ENCODE results near the gene IKZF3. TPM values are rescaled to one million over a fixed set of nuclear protein-coding genes. Genes with fewer than 3 reads are reported as not detected.

Gene IKZF3
- total and polyA plus RNA-seq, 10 of the 15 experiments (the other 5 are each of a cell fraction or from before 2014, with no cell fraction given), result 5.5 to 98.2 (median 47.6) TPM

DNA sequence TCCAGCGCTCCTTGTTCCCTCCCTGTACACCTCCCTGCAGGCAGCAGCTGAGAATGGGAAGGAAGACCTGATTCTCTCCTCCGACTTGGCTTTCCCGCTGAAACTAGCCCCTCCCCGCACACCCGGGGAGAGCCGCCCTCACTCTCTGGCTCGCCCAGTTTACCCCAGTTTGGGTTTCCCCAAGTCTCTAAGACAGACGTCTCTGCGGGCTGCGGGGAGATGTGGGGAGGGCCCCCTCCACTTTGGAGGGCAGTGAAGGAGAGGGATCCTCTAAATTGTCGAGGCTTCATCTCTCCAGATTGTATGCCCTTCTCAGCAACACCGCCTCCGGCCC, 125.6 kb downstream of the IKZF3 start:
- Histone ChIP-seq H3K9me3 (replicated peaks; ENCODE audit: control insufficient read depth, insufficient read depth, low read length) (no peaks in the 10 kb centered on the region), H2AFZ (ENCODE audit: control insufficient read depth, low read depth, low read length) (peak overlapping the region; percentile 6; the same call in 1 of the 2 replicates), H3K4me2 (ENCODE audit: control insufficient read depth, insufficient read depth) (peak overlapping the region; percentile 62; the same call in 1 of the 2 replicates), H3K36me3 (ENCODE audit: control insufficient read depth in 2 of 2, insufficient read depth in 2 of 2, low read length in 1 of 2) (no peaks in the 10 kb centered on the region), H4K20me1 (ENCODE audit: control insufficient read depth, insufficient read depth) (no peaks in the 10 kb centered on the region), H3K4me1 (ENCODE audit: control insufficient read depth, insufficient read depth, low read length) (peaks cover 10% of the 10 kb centered on the region), H3K27ac (ENCODE audit: control insufficient read depth, insufficient read depth) (no peak overlapping the region), H3K79me2 (ENCODE audit: control insufficient read depth, insufficient read depth, low read length) (no peaks in the 10 kb centered on the region), H3K9ac (ENCODE audit: control insufficient read depth, insufficient read depth, low read length) (no peak overlapping the region), H3K4me3 (peak overlapping the region; percentile 41; the same call in 1 of the 2 replicates), H3K27me3 (replicated peaks in 1 of 2; ENCODE audit: control insufficient read depth in 2 of 2, insufficient read depth in 2 of 2, low read length in 1 of 2) (peaks cover 0 to 2% of the 10 kb centered on the region in 2 experiments; a peak in 2 of 4 replicates)
- DNase-seq (ENCODE audit: low read depth, low spot score) (no peak), ATAC-seq (peak; percentile 86), FAIRE-seq (peak; percentile 38)
- ChIA-PET POLR2A (no interaction called here), CTCF (no interaction called here), SMC1A (ENCODE audit: uncharacterized antibody, unreplicated experiment) (no interaction called here), RAD21 (ENCODE audit: unreplicated experiment) (no interaction called here)
- WGBS (ENCODE audit: insufficient coverage, insufficient replicate concordance, low lambda C conversion rate, missing lambda C conversion rate), result 8% methylated on average over 12 of the region's 13 CpGs
- intact Hi-C loops (cut with micrococcal nuclease; ENCODE audit: unreplicated experiment), result no loop called here
- in situ Hi-C loops (cut with MboI), result no loop called here
- BruUV-seq (replicated peaks), result no TSS peak
- TF ChIP-seq, protein P1, sequence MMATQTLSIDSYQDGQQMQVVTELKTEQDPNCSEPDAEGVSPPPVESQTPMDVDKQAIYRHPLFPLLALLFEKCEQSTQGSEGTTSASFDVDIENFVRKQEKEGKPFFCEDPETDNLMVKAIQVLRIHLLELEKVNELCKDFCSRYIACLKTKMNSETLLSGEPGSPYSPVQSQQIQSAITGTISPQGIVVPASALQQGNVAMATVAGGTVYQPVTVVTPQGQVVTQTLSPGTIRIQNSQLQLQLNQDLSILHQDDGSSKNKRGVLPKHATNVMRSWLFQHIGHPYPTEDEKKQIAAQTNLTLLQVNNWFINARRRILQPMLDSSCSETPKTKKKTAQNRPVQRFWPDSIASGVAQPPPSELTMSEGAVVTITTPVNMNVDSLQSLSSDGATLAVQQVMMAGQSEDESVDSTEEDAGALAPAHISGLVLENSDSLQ (IDR thresholded peaks at IDR 0.05), result peak; percentile 28; the same call in 1 of the 2 replicates
- TF ChIP-seq RUNX3 (IDR thresholded peaks at IDR 0.05; ENCODE audit: low read length) (peak; percentile 59), TCF12 (IDR thresholded peaks at IDR 0.05; ENCODE audit: low read depth, low read length) (0 out of 2 replicates have a peak, but pooled peaks have one; percentile 33), ZBED1 (IDR thresholded peaks at IDR 0.05; ENCODE audit: borderline replicate concordance) (no peak)
- TF ChIP-seq, protein P2, sequence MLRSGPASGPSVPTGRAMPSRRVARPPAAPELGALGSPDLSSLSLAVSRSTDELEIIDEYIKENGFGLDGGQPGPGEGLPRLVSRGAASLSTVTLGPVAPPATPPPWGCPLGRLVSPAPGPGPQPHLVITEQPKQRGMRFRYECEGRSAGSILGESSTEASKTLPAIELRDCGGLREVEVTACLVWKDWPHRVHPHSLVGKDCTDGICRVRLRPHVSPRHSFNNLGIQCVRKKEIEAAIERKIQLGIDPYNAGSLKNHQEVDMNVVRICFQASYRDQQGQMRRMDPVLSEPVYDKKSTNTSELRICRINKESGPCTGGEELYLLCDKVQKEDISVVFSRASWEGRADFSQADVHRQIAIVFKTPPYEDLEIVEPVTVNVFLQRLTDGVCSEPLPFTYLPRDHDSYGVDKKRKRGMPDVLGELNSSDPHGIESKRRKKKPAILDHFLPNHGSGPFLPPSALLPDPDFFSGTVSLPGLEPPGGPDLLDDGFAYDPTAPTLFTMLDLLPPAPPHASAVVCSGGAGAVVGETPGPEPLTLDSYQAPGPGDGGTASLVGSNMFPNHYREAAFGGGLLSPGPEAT (IDR thresholded peaks at IDR 0.05; ENCODE audit: low read depth), result peak; percentile 21; the same call in 1 of the 2 replicates
- TF ChIP-seq, protein P3, sequence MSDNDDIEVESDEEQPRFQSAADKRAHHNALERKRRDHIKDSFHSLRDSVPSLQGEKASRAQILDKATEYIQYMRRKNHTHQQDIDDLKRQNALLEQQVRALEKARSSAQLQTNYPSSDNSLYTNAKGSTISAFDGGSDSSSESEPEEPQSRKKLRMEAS (IDR thresholded peaks at IDR 0.05; ENCODE audit: low read depth, low read length), result no peak
